Neural cell (in vitro differentiated cells): ENCODE results near the gene KIF5C. TPM values are rescaled to one million over a fixed set of nuclear protein-coding genes. Genes with fewer than 3 reads are reported as not detected.

Experiments used
- H2AFZ ChIP-seq: fragments of 200-600, 300-800 bp; sonication (generic), shearing (Covaris generic); 2 replicates; pipeline ENCODE4 v1.6.0; 2014; ENCODE audit warnings: low read depth, mild to moderate bottlenecking, antibody characterized with exemption, low read length, moderate library complexity
- H3F3A ChIP-seq: fragments of 200-600 bp; shearing (Covaris generic); 2 replicates; pipeline ENCODE4 v1.6.1; 2016; ENCODE audit warnings: mild to moderate bottlenecking, moderate library complexity, mixed read lengths, antibody characterized with exemption, low read length; ENCODE audit not compliant: insufficient read depth, poor library complexity, severe bottlenecking
- H3K27ac ChIP-seq: fragments of 200-600, 300-800 bp; sonication (generic), shearing (Covaris generic); 2 replicates; pipeline ENCODE4 v1.5.1; 2014; ENCODE audit warnings: mild to moderate bottlenecking, low read length, moderate library complexity
- H3K27me3 ChIP-seq: fragments of 300-800, 200-600 bp; sonication (generic), shearing (Covaris generic); 2 replicates; pipeline ENCODE4 v1.6.0; 2014; ENCODE audit warnings: mild to moderate bottlenecking, low read depth, low read length, moderate library complexity; ENCODE audit not compliant: insufficient read depth
- H3K36me3 ChIP-seq: fragments of 300-800, 200-600 bp; sonication (generic), shearing (Covaris generic); 2 replicates; pipeline ENCODE4 v1.5.1; 2014; ENCODE audit warnings: mild to moderate bottlenecking, antibody characterized with exemption, low read length, moderate library complexity; ENCODE audit not compliant: insufficient read depth
- H3K4me2 ChIP-seq: fragments of 300-800, 200-600 bp; sonication (generic), shearing (Covaris generic); 2 replicates; pipeline ENCODE4 v1.6.0; 2014; ENCODE audit warnings: mild to moderate bottlenecking, low read length
- H3K4me3 ChIP-seq: fragments of 300-800, 200-600 bp; sonication (generic), shearing (Covaris generic); 2 replicates; pipeline ENCODE4 v1.5.1; 2014; ENCODE audit warnings: mild to moderate bottlenecking, low read length, moderate library complexity
- H3K79me2 ChIP-seq: fragments of 200-600 bp; shearing (Covaris generic); replicated peaks from 2 replicates; pipeline ENCODE4 v1.6.0; 2014; ENCODE audit warnings: mild to moderate bottlenecking, low read length, moderate library complexity; ENCODE audit not compliant: insufficient read depth
- H3K9ac ChIP-seq: fragments of 300-800, 200-600 bp; sonication (generic), shearing (Covaris generic); 2 replicates; pipeline ENCODE4 v1.6.1; 2016; ENCODE audit warnings: mild to moderate bottlenecking, low read length, mixed read lengths
- H3K9me2 ChIP-seq: fragments of 200-600 bp; shearing (Covaris generic); 2 replicates; pipeline ENCODE4 v1.6.1; 2016; ENCODE audit warnings: mild to moderate bottlenecking, low read length, mixed read lengths; ENCODE audit not compliant: insufficient read depth
- H3K9me3 ChIP-seq: fragments of 200-600, 300-800 bp; sonication (generic), shearing (Covaris generic); 2 replicates; pipeline ENCODE4 v1.6.1; 2016; ENCODE audit warnings: mild to moderate bottlenecking, mixed run types, low read length, moderate library complexity, mixed read lengths
- H4K20me1 ChIP-seq: fragments of 200-600 bp; shearing (Covaris generic); 2 replicates; pipeline ENCODE4 v1.6.1; 2016; ENCODE audit warnings: mild to moderate bottlenecking, mixed run types; ENCODE audit not compliant: insufficient read depth
- CTCF ChIP-seq: fragments of 450-650 bp; IDR thresholded peaks from 2 replicates; pipeline ENCODE4 v1.5.1; 2014; ENCODE audit warnings: antibody characterized with exemption, mild to moderate bottlenecking, moderate library complexity; ENCODE audit not compliant: poor library complexity, severe bottlenecking
- EP300 ChIP-seq: fragments of 450-650 bp; conservative IDR thresholded peaks from 2 replicates; pipeline ENCODE4 v1.6.1; 2014; ENCODE audit warnings: antibody characterized with exemption, mild to moderate bottlenecking, moderate library complexity; ENCODE audit not compliant: poor library complexity, severe bottlenecking
- EZH2 ChIP-seq: fragments of 200-600, 300-800 bp; shearing (Covaris generic), sonication (generic); IDR thresholded peaks from 2 replicates; pipeline ENCODE4 v1.6.1; 2014; ENCODE audit warnings: antibody characterized with exemption, low read length, borderline replicate concordance, mild to moderate bottlenecking; ENCODE audit not compliant: insufficient read depth, poor library complexity, severe bottlenecking
- MXI1 ChIP-seq: fragments of 450-650 bp; conservative IDR thresholded peaks from 2 replicates; pipeline ENCODE4 v1.6.1; 2014; ENCODE audit warnings: antibody characterized with exemption, mild to moderate bottlenecking; ENCODE audit not compliant: poor library complexity, severe bottlenecking
- POLR2AphosphoS5 ChIP-seq: IDR thresholded peaks from 2 replicates; pipeline ENCODE4 v1.6.1; 2012
- RAD21 ChIP-seq: fragments of 450-650 bp; conservative IDR thresholded peaks from 2 replicates; pipeline ENCODE4 v1.6.1; 2014; ENCODE audit warnings: antibody characterized with exemption, mild to moderate bottlenecking, moderate library complexity
- REST ChIP-seq: IDR thresholded peaks from 2 replicates; pipeline ENCODE4 v1.6.1; 2012; ENCODE audit warnings: borderline replicate concordance
- SMC3 ChIP-seq: fragments of 450-650 bp; conservative IDR thresholded peaks from 2 replicates; pipeline ENCODE4 v1.6.1; 2014; ENCODE audit warnings: antibody characterized with exemption, mild to moderate bottlenecking, moderate library complexity; ENCODE audit not compliant: poor library complexity
- TAF1 ChIP-seq: IDR thresholded peaks from 2 replicates; pipeline ENCODE4 v1.6.1; 2012; ENCODE audit warnings: low read depth
- polyA plus RNA-seq: library from polyadenylated mRNA; depleted of rRNA; stranded (reverse); fragments of >200 nt; gene quantifications from 2 replicates; pipeline ENCODE4 v1.2.3, GENCODE V29; 2014

KIF5C gene
- polyA plus RNA-seq, 1 donor from 2014 or later: 527 TPM

GRCh38 chr2:148999451-148999921 lies 124.5 kb downstream of the KIF5C start:
- no peak overlapping the region for H3K27ac ChIP-seq
- H2AFZ ChIP-seq: no peak overlapping the region
- no peak overlapping the region for H3K4me2 ChIP-seq
- no peak overlapping the region for H3K9ac ChIP-seq
- TF ChIP-seq EZH2 (no peak), EP300 (no peak), TAF1 (no peak), CTCF (no peak), POLR2AphosphoS5 (no peak), RAD21 (no peak), SMC3 (no peak), REST (no peak), MXI1 (no peak)
- H3F3A ChIP-seq: no peaks in the 10 kb centered on the region
- H3K9me3 ChIP-seq: no peaks in the 10 kb centered on the region
- no peak overlapping the region for H3K4me3 ChIP-seq
- H3K79me2 ChIP-seq: no peaks in the 10 kb centered on the region
- H3K27me3 ChIP-seq: no peaks in the 10 kb centered on the region
- no peaks in the 10 kb centered on the region for H4K20me1 ChIP-seq
- no peaks in the 10 kb centered on the region for H3K9me2 ChIP-seq
- H3K36me3 ChIP-seq: peaks cover 13% of the 10 kb centered on the region

GRCh38 chr2:149000158-149000938 lies 125.3 kb downstream of the KIF5C start:
- Histone ChIP-seq H3K4me3 (no peak overlapping the region), H3K27ac (no peak overlapping the region)

More at GRCh38 chr2:149000158-149000938, 125.3 kb downstream of the KIF5C start:
- Histone ChIP-seq H2AFZ (no peak overlapping the region), H3F3A (no peaks in the 10 kb centered on the region), H3K79me2 (no peaks in the 10 kb centered on the region), H3K36me3 (peaks cover 13% of the 10 kb centered on the region), H4K20me1 (no peaks in the 10 kb centered on the region), H3K9ac (no peak overlapping the region), H3K4me2 (no peak overlapping the region), H3K9me2 (no peaks in the 10 kb centered on the region), H3K27me3 (no peaks in the 10 kb centered on the region), H3K9me3 (no peaks in the 10 kb centered on the region)
- no peak for TF ChIP-seq EP300
